ENCODE data around the gene CRYL1. TPM values are rescaled to one million over a fixed set of nuclear protein-coding genes. Genes with fewer than 3 reads are reported as not detected.

Gene CRYL1
- total RNA-seq, 1 donor from 2014 or later = 5.8 TPM

DNA sequence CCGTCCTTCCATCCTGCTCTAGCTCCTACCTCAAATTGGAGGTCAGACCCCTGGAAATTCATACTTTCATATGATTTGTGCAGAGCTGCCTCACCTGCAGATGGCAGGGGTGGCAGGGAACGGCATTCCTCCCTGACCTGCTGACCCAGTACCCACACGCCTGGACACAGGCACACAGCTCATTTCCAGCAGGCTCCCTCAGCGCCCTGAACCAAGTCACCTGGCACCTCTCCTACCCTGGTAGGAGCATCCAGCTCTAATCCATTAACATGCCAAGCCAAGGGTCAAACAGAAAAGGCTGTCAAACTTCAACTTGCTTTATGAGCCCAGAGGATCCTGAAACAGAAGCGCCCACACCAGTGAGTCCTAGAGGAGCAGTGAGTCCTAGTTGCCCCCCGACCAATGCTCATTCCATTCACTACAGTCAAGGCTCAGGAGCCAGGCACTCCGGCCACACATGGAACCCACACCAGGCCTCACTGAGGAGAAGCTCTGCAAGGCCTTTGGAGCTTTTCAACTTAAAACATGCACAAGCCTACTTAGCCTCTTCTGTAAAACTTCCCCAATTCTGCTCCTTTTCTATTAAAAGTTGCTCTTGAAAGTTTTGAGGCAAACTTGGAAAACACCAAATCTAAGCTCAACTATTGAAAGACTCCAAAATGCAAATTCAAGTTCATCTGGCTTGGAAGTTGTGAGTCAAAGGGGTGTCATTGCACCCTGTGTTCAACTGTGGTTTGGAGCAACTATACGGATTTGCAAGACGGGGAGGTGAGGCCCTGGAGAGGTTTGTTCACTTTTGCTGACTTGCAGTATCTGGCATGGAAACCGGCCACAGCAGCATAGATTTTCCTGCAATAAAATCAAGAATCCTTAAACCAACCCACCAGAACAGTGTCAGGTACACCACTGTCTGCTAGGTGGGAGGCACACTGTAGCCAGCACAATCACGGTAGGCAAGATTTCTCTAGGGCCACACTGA is 96.7 kb downstream of the CRYL1 start:
- Mint-ChIP-seq H3K4me3 (no peak overlapping the region), H3K27ac (peak overlapping the region; percentile 27), H3K9me3 (no peaks in the 10 kb centered on the region), H3K36me3 (ENCODE audit: low read depth) (peaks cover 7% of the 10 kb centered on the region), H3K4me1 (peaks cover 43% of the 10 kb centered on the region), H3K27me3 (peaks cover 1% of the 10 kb centered on the region)
- peak; percentile 55 for DNase-seq
- intact Hi-C loops (cut with micrococcal nuclease) = loop anchor here (1.0 to 2.0 kb wide), 2 partner anchors 10 to 32 kb away; no protein-coding TSS in a partner anchor

DNA sequence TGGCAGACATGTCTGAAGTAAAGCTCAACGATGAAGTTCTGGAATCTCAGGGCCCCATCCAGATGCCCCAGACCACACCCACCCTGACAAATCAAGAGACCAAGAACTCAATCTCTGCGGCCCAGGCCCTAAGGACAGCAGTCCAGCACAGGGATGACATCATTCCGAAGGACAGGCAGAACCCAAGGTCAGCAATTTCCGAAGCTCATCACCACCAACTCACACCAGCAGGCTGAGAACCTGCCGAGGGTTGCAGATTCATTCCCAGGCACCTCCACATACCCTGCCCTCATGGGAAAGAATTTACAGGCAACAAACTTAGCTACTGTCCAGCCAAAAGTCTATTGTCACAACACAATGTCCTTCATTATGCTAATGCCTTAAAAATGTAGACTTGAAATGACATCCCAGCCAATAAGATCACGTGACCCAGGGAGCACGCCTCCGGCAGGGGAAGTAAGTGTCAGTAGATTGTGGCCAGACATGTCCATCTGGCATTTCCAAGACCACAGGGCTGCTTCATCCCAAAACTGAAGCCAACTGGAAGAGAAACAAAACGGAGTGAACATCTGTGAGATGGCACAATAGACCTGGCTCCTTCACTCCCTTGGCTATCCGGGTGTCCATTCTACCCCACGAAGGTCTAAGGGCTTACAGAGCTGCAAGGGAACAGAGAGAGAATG is 98.8 kb downstream of the CRYL1 start:
- DNase-seq = peak; percentile 41
- Mint-ChIP-seq H3K9me3 (peaks cover 6% of the 10 kb centered on the region), H3K4me3 (no peak overlapping the region), H3K36me3 (ENCODE audit: low read depth) (peaks cover 7% of the 10 kb centered on the region), H3K27ac (peak overlapping the region; percentile 39), H3K4me1 (peaks cover 54% of the 10 kb centered on the region), H3K27me3 (peaks cover 1% of the 10 kb centered on the region)
- intact Hi-C loops (cut with micrococcal nuclease) = no loop called here

DNA sequence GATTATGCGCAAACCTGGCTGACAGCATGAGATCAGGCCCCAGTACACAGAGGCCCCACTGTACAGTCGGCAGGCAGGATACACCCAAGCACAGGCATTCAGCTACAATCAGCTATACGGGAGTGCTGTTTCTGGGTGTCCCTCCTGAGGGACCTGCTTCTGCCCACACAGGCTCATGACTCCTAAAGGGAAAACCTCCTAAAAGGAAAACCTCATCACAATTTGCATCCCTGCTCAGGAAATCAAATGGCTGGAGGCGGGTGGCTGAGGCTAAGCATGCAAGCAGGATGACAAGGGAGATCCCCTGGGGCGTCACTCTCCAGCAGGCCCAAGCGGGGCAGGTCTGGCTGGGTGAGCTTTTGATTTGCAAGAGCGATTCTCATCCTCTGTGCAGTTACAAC is 99.8 kb downstream of the CRYL1 start:
- intact Hi-C loops (cut with micrococcal nuclease) = no loop called here
- Mint-ChIP-seq H3K27ac (no peak overlapping the region), H3K4me3 (no peak overlapping the region), H3K36me3 (ENCODE audit: low read depth) (peaks cover 7% of the 10 kb centered on the region), H3K27me3 (peaks cover 1% of the 10 kb centered on the region), H3K4me1 (peaks cover 61% of the 10 kb centered on the region), H3K9me3 (peaks cover 6% of the 10 kb centered on the region)
- no peak for DNase-seq

DNA sequence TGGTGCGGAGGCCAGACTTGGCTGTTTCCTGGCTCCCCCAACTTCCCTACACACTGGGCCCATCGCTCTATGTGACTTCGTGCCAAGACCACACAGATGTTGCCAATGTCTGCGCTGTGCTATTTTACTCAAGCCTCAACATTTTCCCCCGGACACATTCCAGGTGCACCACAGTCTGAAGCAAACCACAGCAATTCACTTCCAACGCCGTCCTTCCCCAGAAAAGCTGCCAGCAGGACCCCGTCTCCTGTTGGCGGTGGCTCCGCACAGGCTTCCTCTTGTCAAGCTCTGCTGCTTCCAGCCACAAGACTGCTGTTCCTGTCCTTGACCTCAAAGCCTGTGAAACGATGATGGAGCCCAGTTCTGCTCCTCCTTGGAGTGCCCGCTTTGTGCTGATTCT is 100.7 kb downstream of the CRYL1 start:
- no peak overlapping the region for H3K4me3 Mint-ChIP-seq
- peaks cover 6% of the 10 kb centered on the region for H3K9me3 Mint-ChIP-seq
- DNase-seq = no peak
- H3K27me3 Mint-ChIP-seq = peaks cover 1% of the 10 kb centered on the region
- intact Hi-C loops (cut with micrococcal nuclease) = no loop called here
- H3K36me3 Mint-ChIP-seq (ENCODE audit: low read depth) = peaks cover 7% of the 10 kb centered on the region
- peaks cover 62% of the 10 kb centered on the region for H3K4me1 Mint-ChIP-seq
- H3K27ac Mint-ChIP-seq = peak overlapping the region; percentile 1

DNA sequence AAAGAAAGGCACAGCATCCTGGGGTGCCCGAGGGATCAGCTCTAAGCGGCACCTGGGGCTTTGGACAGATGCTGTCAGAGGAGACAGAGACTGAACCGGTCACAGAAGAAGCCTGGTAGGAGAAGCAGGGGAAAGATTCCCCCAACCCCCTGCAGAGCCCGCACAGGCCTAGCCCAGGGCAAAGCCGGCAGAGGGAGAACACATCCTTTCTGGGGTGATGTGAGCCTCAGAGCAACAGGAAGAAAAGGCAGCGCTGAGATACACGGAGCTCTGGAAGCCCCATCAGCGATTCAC is 101.2 kb downstream of the CRYL1 start:
- DNase-seq = no peak
- H3K9me3 Mint-ChIP-seq = peaks cover 6% of the 10 kb centered on the region
- intact Hi-C loops (cut with micrococcal nuclease) = no loop called here
- H3K36me3 Mint-ChIP-seq (ENCODE audit: low read depth) = peaks cover 9% of the 10 kb centered on the region
- H3K4me1 Mint-ChIP-seq = peaks cover 65% of the 10 kb centered on the region
- H3K27me3 Mint-ChIP-seq = peaks cover 1% of the 10 kb centered on the region
- no peak overlapping the region for H3K4me3 Mint-ChIP-seq
- H3K27ac Mint-ChIP-seq = no peak overlapping the region

DNA sequence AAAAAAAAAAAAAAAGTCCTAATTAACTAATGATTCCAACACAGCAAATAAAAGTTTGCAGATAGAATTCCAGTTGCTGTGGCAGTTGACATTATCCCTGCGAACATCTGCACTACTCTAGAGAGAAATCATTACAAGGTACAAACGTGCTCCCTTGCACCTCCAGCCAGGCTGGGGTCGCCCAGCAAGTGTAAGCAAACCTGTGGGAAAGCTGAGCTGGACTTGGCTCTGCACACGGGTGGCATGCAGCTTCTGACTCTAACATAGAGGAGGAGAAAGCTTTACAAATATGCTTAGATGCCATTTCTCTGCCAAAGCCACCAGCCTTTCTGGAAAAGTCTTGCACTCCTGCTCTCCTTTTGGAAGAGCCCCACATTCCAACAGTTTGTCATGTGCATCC is 103.3 kb downstream of the CRYL1 start:
- peaks cover 22% of the 10 kb centered on the region for H3K36me3 Mint-ChIP-seq (ENCODE audit: low read depth)
- intact Hi-C loops (cut with micrococcal nuclease) = no loop called here
- H3K9me3 Mint-ChIP-seq = peaks cover 21% of the 10 kb centered on the region
- peaks cover 1% of the 10 kb centered on the region for H3K27me3 Mint-ChIP-seq
- peaks cover 66% of the 10 kb centered on the region for H3K4me1 Mint-ChIP-seq
- no peak overlapping the region for H3K27ac Mint-ChIP-seq
- H3K4me3 Mint-ChIP-seq = no peak overlapping the region
- DNase-seq = no peak

DNA sequence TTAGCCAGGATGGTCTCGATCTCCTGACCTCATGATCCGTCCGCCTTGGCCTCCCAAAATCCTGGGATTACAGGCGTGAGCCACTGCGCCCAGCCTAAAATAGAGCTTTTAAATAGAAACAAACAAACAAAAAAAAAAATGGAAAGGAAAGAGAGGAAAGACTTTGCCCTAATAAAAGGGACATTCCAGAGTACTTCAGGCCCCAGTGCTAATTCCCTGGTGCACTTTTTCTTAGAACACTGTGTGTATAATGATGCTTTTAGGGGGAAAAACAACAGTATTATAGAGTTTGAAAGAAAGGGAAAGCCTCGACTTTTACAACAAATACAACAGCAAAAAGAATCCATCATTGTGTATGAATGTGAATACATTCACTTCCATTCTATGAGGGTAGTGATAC is 104.7 kb downstream of the CRYL1 start:
- Mint-ChIP-seq H3K4me3 (no peak overlapping the region), H3K9me3 (peaks cover 21% of the 10 kb centered on the region), H3K36me3 (ENCODE audit: low read depth) (peaks cover 25% of the 10 kb centered on the region), H3K27ac (no peak overlapping the region), H3K4me1 (peaks cover 57% of the 10 kb centered on the region), H3K27me3 (peaks cover 1% of the 10 kb centered on the region)
- DNase-seq = no peak
- intact Hi-C loops (cut with micrococcal nuclease) = no loop called here

DNA sequence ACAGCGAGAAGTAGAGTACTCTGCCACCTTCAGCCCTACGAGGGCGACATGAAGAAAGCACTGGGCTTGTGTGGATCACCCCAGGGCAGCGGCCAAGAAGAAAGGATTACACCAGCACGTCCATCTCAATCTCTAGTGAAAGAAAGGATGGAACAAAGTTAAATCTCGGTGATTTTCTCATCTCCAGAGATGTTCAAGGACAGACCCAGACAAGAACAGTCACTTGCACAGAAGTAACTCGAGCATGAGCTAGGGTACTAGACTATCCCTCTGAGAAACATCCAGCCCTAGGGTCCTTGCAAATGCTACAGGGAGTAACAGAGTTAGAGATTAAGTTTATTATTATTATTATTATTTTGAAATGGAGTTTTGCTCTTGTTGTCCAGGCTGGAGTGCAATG is 106.7 kb downstream of the CRYL1 start:
- H3K4me3 Mint-ChIP-seq = no peak overlapping the region
- H3K27ac Mint-ChIP-seq = peak overlapping the region; percentile 90
- H3K9me3 Mint-ChIP-seq = peaks cover 21% of the 10 kb centered on the region
- intact Hi-C loops (cut with micrococcal nuclease) = loop anchor here (1.0 to 10.0 kb wide), 5 partner anchors 10 to 1036 kb away; partner anchors contain the start of genes ZDHHC20 and ZMYM2
- H3K4me1 Mint-ChIP-seq = peaks cover 45% of the 10 kb centered on the region
- H3K36me3 Mint-ChIP-seq (ENCODE audit: low read depth) = peaks cover 21% of the 10 kb centered on the region
- no peak for DNase-seq
- no peaks in the 10 kb centered on the region for H3K27me3 Mint-ChIP-seq

DNA sequence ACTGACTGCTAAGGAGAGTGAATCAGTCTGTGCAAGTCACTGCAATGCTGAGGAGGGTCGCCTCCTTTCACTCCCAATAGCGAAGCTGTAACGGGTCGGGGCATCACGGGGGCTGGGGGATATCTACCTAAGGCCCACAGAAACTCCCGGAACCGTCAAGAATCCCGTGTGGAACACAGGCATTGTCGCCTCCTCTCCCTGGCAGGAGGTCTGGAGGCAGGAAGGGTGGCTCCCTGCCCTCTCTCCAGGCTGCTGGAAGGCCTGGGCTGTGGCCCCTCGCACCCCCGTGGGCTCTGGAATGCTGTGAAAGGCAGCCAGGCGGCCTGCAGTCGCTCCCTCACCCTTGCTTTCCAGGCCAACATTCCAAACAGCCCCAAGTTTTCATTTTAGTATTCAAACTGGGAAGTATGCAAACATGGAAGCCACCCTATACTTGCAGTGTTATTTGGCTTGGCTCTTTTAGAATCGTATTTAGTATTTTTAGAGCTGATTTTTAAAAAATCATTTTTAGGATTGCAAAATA is 109.4 kb downstream of the CRYL1 start:
- peaks cover 15% of the 10 kb centered on the region for H3K9me3 Mint-ChIP-seq
- no peak overlapping the region for H3K4me3 Mint-ChIP-seq
- DNase-seq = no peak
- H3K27me3 Mint-ChIP-seq = no peaks in the 10 kb centered on the region
- intact Hi-C loops (cut with micrococcal nuclease) = loop anchor here (5.0 to 10.0 kb wide), 2 partner anchors 459 to 1039 kb away; partner anchors contain the start of genes ZDHHC20 and ZMYM2
- peaks cover 47% of the 10 kb centered on the region for H3K4me1 Mint-ChIP-seq
- H3K36me3 Mint-ChIP-seq (ENCODE audit: low read depth) = peaks cover 23% of the 10 kb centered on the region
- H3K27ac Mint-ChIP-seq = no peak overlapping the region

DNA sequence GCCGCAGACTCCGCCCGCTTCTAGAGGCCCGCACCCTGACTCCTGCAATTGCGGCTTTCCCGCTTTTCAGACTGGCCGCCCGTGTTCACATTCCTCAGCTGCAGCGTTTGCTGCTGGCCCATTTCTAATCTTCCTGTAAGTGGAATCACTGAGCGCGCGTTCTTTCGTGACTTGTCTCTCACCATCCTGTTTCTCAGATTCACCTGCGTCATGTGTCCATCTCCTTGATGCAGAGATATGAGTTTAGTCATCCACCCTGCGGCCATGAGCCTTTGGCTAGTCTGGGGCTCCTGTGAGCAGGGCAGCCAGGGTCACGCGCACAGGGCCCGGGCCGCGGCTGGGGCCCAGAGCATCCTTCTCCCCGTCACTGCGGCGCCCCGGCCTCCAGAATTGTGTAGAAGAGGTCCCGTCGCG is 110.0 kb downstream of the CRYL1 start:
- H3K4me1 Mint-ChIP-seq = peaks cover 45% of the 10 kb centered on the region
- peaks cover 15% of the 10 kb centered on the region for H3K9me3 Mint-ChIP-seq
- DNase-seq = no peak
- intact Hi-C loops (cut with micrococcal nuclease) = loop anchor here (5.0 to 10.0 kb wide), 2 partner anchors 458 to 1039 kb away; partner anchors contain the start of genes ZDHHC20 and ZMYM2
- H3K27ac Mint-ChIP-seq = no peak overlapping the region
- no peaks in the 10 kb centered on the region for H3K27me3 Mint-ChIP-seq
- peaks cover 23% of the 10 kb centered on the region for H3K36me3 Mint-ChIP-seq (ENCODE audit: low read depth)
- no peak overlapping the region for H3K4me3 Mint-ChIP-seq

DNA sequence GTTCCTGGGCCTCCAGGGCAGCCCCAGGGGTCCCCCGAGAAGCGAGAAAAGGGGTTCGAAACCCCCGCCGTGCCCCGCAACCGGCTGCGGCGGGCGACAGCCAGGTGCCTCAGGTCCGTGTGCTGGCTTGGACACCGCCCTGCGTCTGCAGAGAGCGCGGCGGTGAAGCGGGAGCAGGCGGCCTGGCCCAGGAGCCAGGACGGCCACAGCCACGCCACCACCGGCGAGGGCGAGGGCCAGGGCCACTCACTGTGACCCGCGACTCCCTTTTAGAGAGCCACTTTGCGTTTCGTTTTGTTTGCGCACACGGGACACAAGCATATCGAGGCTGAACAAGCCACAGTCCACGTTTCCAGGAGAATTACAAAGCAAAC is 110.4 kb downstream of the CRYL1 start:
- H3K9me3 Mint-ChIP-seq = peaks cover 15% of the 10 kb centered on the region
- no peak overlapping the region for H3K4me3 Mint-ChIP-seq
- no peak for DNase-seq
- peaks cover 24% of the 10 kb centered on the region for H3K36me3 Mint-ChIP-seq (ENCODE audit: low read depth)
- no peaks in the 10 kb centered on the region for H3K27me3 Mint-ChIP-seq
- no peak overlapping the region for H3K27ac Mint-ChIP-seq
- peaks cover 45% of the 10 kb centered on the region for H3K4me1 Mint-ChIP-seq
- intact Hi-C loops (cut with micrococcal nuclease) = loop anchor here (5.0 to 10.0 kb wide), 2 partner anchors 458 to 1040 kb away; partner anchors contain the start of genes ZDHHC20 and ZMYM2

DNA sequence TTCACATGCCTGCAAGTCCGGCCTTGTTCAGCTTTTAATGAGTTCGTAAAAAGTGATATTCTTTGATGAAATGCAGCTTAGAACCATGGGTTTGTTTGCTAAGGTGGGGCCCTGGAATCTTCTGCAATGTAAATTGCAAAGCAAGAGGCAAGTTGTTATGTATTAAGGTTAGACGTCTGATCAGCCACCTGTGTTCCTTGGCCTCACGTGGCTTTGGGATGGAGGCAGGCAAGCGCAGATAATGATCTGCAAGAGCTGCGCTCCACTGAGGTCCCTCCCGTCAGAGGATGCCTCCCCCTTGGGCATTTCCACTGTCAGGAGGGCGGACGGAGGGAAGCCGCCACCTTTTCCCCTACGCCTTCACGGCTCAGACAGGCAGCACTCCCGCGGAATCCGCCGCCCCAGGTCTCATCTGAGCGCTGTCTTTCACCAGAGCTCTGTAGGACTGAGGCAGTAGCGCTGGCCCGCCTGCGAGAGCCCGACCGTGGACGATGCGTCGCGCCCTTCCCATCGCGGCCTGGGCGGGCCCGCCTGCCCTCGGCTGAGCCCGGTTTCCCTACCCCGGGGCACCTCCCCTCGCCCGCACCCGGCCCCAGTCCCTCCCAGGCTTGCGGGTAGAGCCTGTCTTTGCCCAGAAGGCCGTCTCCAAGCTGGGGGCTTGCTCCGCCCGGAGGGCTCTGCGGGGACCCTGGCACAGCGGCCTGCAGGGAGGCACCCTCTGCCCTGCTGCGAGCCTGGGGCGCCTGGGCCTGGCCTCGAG is 110.9 kb downstream of the CRYL1 start:
- H3K4me1 Mint-ChIP-seq = peaks cover 40% of the 10 kb centered on the region
- intact Hi-C loops (cut with micrococcal nuclease) = loop anchor here (5.0 to 10.0 kb wide), 3 partner anchors 217 to 1040 kb away; partner anchors contain the start of genes ZDHHC20 and ZMYM2
- H3K27ac Mint-ChIP-seq = no peak overlapping the region
- no peaks in the 10 kb centered on the region for H3K27me3 Mint-ChIP-seq
- peaks cover 24% of the 10 kb centered on the region for H3K36me3 Mint-ChIP-seq (ENCODE audit: low read depth)
- no peak overlapping the region for H3K4me3 Mint-ChIP-seq
- no peak for DNase-seq
- H3K9me3 Mint-ChIP-seq = peaks cover 15% of the 10 kb centered on the region

DNA sequence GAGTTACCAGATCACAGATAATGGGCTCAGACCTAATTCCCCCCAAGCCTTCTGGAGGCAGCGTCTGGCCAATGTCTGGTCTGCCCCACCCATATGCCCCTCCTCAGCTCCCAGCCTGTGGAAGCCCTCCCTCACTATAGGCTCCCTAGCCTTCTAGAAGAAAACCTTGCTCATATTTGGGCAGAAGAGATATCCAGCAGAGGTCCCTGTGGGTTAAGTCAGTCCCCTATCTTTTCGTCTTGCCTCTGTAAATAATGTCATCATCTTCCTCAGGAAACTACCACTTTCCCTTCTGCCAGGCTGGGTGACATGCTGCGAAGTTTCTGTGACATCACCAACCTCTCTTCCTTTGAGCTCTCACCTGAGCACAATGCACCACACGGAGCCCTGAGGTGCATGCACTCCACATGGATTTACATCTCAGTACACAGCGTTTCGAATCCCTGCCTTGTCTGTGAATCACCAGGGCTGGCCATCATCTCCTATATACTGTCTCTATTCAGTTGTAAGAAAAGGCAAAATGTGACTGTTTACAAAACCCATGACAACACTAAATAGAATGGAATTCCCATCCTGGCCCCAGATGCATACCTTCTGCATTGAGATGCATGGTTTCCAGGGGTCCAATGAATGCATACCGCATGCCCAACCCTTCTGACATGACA is 112.8 kb downstream of the CRYL1 start:
- Mint-ChIP-seq H3K4me1 (peaks cover 24% of the 10 kb centered on the region), H3K9me3 (peaks cover 4% of the 10 kb centered on the region), H3K27me3 (no peaks in the 10 kb centered on the region), H3K4me3 (peak overlapping the region; percentile 58), H3K36me3 (ENCODE audit: low read depth) (peaks cover 10% of the 10 kb centered on the region), H3K27ac (peak overlapping the region; percentile 72)
- DNase-seq = peak; percentile 71
- intact Hi-C loops (cut with micrococcal nuclease) = loop anchor here (5.0 to 10.0 kb wide), 2 partner anchors 216 to 1042 kb away; partner anchors contain the start of gene ZDHHC20

Measured in activated CD4-positive, alpha-beta T cell treated with anti-CD3 and anti-CD28 coated beads, Interleukin-2, amount 10 ng/mL, durations not matched to agents 24 days and 14 days (primary cell).